Measurements from ENCODE around the gene PNRC2.

DNA sequence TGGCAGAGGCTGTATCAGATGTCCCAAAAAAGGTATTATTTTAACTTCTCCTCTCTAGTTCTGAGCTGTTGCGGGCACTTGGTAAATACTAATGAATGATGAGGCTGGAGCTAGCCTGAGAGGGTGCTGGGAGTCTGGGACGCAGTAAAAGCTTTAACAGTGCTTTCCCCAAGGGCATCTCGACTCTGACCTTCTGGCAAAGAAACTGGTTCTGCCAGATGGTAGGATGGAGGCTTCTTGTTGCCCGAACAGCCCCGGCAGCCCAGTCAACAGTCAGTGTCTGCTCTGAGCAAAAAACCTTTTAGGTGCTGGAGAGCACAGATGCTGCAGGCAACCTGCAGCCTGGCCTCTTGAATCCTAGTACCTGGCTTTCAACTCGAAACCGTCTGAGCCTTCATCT, 2.5 kb upstream of the PNRC2 start:
- TF ChIP-seq EP300 (IDR thresholded peaks at IDR 0.05; ENCODE audit: low read depth in 2 of 2, low read length in 2 of 2) (no peak), EP300 (CRISPR knock-in tag; IDR thresholded peaks at IDR 0.05; ENCODE audit: borderline replicate concordance) (no peak), ZFY (CRISPR knock-in tag; IDR thresholded peaks at IDR 0.05) (no peak), CENPX (CRISPR knock-in tag; IDR thresholded peaks at IDR 0.05) (no peak), ZNF30 (CRISPR knock-in tag; IDR thresholded peaks at IDR 0.05) (no peak), GABPA (IDR thresholded peaks at IDR 0.05; ENCODE audit: low read depth, low read length) (no peak), GABPA (CRISPR knock-in tag; IDR thresholded peaks at IDR 0.05; ENCODE audit: low read depth) (no peak), ZNF343 (CRISPR knock-in tag; IDR thresholded peaks at IDR 0.05) (no peak), KDM1A (CRISPR knock-in tag; IDR thresholded peaks at IDR 0.05) (no peak)
- TF ChIP-seq, protein P1, sequence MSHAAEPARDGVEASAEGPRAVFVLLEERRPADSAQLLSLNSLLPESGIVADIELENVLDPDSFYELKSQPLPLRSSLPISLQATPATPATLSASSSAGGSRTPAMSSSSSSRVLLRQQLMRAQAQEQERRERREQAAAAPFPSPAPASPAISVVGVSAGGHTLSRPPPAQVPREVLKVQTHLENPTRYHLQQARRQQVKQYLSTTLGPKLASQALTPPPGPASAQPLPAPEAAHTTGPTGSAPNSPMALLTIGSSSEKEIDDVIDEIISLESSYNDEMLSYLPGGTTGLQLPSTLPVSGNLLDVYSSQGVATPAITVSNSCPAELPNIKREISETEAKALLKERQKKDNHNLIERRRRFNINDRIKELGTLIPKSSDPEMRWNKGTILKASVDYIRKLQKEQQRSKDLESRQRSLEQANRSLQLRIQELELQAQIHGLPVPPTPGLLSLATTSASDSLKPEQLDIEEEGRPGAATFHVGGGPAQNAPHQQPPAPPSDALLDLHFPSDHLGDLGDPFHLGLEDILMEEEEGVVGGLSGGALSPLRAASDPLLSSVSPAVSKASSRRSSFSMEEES (CRISPR knock-in tag; IDR thresholded peaks at IDR 0.05): no peak
- TF ChIP-seq, protein P2, sequence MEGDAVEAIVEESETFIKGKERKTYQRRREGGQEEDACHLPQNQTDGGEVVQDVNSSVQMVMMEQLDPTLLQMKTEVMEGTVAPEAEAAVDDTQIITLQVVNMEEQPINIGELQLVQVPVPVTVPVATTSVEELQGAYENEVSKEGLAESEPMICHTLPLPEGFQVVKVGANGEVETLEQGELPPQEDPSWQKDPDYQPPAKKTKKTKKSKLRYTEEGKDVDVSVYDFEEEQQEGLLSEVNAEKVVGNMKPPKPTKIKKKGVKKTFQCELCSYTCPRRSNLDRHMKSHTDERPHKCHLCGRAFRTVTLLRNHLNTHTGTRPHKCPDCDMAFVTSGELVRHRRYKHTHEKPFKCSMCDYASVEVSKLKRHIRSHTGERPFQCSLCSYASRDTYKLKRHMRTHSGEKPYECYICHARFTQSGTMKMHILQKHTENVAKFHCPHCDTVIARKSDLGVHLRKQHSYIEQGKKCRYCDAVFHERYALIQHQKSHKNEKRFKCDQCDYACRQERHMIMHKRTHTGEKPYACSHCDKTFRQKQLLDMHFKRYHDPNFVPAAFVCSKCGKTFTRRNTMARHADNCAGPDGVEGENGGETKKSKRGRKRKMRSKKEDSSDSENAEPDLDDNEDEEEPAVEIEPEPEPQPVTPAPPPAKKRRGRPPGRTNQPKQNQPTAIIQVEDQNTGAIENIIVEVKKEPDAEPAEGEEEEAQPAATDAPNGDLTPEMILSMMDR (CRISPR knock-in tag; IDR thresholded peaks at IDR 0.05): no peak
